HCT116 (cell line): ENCODE measurements around the gene TEPSIN. TPM values are rescaled to one million over a fixed set of nuclear protein-coding genes. Genes with fewer than 3 reads are reported as not detected.

Source experiments
- ATAC-seq: fragments of 200-7000 bp; cut with Tn5 transposase; 2 replicates; pipeline ENCODE4 v1.9.1; 2020; ENCODE audit warnings: mild to moderate bottlenecking, moderate library complexity
- BruUV-seq: library from RNA; stranded (reverse); fragments of 400-500 nt; replicated peaks from 2 replicates; lab custom pipeline; 2021; lab: Mats Ljungman, UMichigan
- CTCF ChIA-PET: fragments of 300-600 bp; sonication (Branson Sonifier 250); formaldehyde crosslinking; loops from one replicate; lab custom pipeline; 2021; ENCODE audit warnings: antibody characterized with exemption; lab: Charles Lee
- POLR2A ChIA-PET: fragments of 300-600, 350-600 bp; sonication (Branson Sonifier 250); formaldehyde crosslinking; loops from one replicate; lab custom pipeline; 2021; ENCODE audit warnings: antibody characterized with exemption; lab: Charles Lee
- RAD21 ChIA-PET, 2 experiments: fragments of 300-600 bp; sonication (Branson Sonifier 250); formaldehyde crosslinking; loops; one replicate each; lab custom pipeline; 2023; ENCODE audit warnings: low total read pairs in 2 of 2; ENCODE audit not compliant: uncharacterized antibody in 2 of 2, unreplicated experiment in 2 of 2, low non-redundant PET in 1 of 2; lab: Charles Lee
- DNase-seq: peaks from one replicate; pipeline ENCODE4 v3.0.0-alpha.2; 2010; ENCODE audit warnings: low read depth, low spot score
- H2AFZ ChIP-seq: fragments of 200-600 bp; shearing (Covaris generic), sonication (generic); 2 replicates; pipeline ENCODE4 v1.6.1; 2017; ENCODE audit warnings: low read depth, mixed run types, mixed read lengths, antibody characterized with exemption, low read length; ENCODE audit not compliant: poor library complexity, severe bottlenecking
- H3K27ac ChIP-seq: 2 replicates; pipeline ENCODE4 v1.5.1; 2012; ENCODE audit warnings: low read depth, low read length
- H3K27me3 ChIP-seq: fragments of 200-600 bp; sonication (generic); 2 replicates; pipeline ENCODE4 v1.6.1; 2016; ENCODE audit warnings: mixed run types, low read length, mixed read lengths; ENCODE audit not compliant: insufficient read depth
- H3K36me3 ChIP-seq, 2 experiments: fragments of 200-500 bp in 1 of 2; fragments of 200-600 bp in 1 of 2; sonication (Bioruptor generic) in 1 of 2; sonication (generic) in 1 of 2; 2 replicates each; pipeline versions ENCODE4 v1.5.1 to v1.6.1; 2014 to 2016; ENCODE audit warnings: low read length in 2 of 2, inconsistent platforms in 1 of 2, mixed read lengths in 1 of 2, mixed run types in 1 of 2; ENCODE audit not compliant: insufficient read depth in 2 of 2, control insufficient read depth in 1 of 2
- H3K4me1 ChIP-seq, 2 experiments: fragments of 200-600 bp in 1 of 2; sonication (generic) in 1 of 2; 2 replicates each; pipeline versions ENCODE4 v1.5.1 to v1.6.1; 2012 to 2017; ENCODE audit warnings: low read length in 2 of 2, inconsistent platforms in 1 of 2, mild to moderate bottlenecking in 1 of 2, mixed read lengths in 1 of 2, mixed run types in 1 of 2, moderate library complexity in 1 of 2; ENCODE audit not compliant: insufficient read depth in 2 of 2, control insufficient read depth in 1 of 2
- H3K4me2 ChIP-seq: fragments of 200-600 bp; sonication (generic); 2 replicates; pipeline ENCODE4 v1.6.1; 2017; ENCODE audit warnings: mixed run types, low read length, mixed read lengths
- H3K4me3 ChIP-seq, 2 experiments: fragments of 200-600 bp in 1 of 2; sonication (generic) in 1 of 2; replicated peaks in 1 of 2; 2 replicates each; pipeline ENCODE4 v1.5.1; 2011 to 2016; ENCODE audit warnings: low read length in 2 of 2, control low read depth in 1 of 2, low read depth in 1 of 2, mild to moderate bottlenecking in 1 of 2, mixed read lengths in 1 of 2, mixed run types in 1 of 2
- H3K79me2 ChIP-seq: fragments of 200-600 bp; sonication (generic); 2 replicates; pipeline ENCODE4 v1.6.1; 2017; ENCODE audit warnings: mild to moderate bottlenecking, mixed run types, low read length, moderate library complexity, mixed read lengths; ENCODE audit not compliant: insufficient read depth
- H3K9ac ChIP-seq: fragments of 200-600 bp; sonication (generic); 2 replicates; pipeline ENCODE4 v1.6.1; 2016; ENCODE audit warnings: low read length, mixed read lengths
- H3K9me2 ChIP-seq: fragments of 200-600 bp; sonication (generic), shearing (Covaris generic); 2 replicates; pipeline ENCODE4 v1.6.1; 2017; ENCODE audit warnings: mixed run types, mild to moderate bottlenecking, moderate library complexity; ENCODE audit not compliant: insufficient read depth
- H3K9me3 ChIP-seq, 2 experiments: fragments of 200-500 bp in 1 of 2; fragments of 200-600 bp in 1 of 2; sonication (Bioruptor generic) in 1 of 2; sonication (generic) in 1 of 2; 2 replicates each; pipeline ENCODE4 v1.6.1; 2014 to 2017; ENCODE audit warnings: low read length in 2 of 2, mixed read lengths in 2 of 2, inconsistent platforms in 1 of 2, low read depth in 1 of 2, mild to moderate bottlenecking in 1 of 2, mixed run types in 1 of 2, moderate library complexity in 1 of 2; ENCODE audit not compliant: control insufficient read depth in 1 of 2, insufficient read depth in 1 of 2
- H4K20me1 ChIP-seq: fragments of 200-600 bp; sonication (generic), shearing (Covaris generic); 2 replicates; pipeline ENCODE4 v1.6.1; 2017; ENCODE audit warnings: mixed run types, mild to moderate bottlenecking, moderate library complexity; ENCODE audit not compliant: insufficient read depth
- CBX3 ChIP-seq: IDR thresholded peaks from 2 replicates; pipeline ENCODE4 v1.6.1; 2012; ENCODE audit warnings: low read depth
- CEBPB ChIP-seq: IDR thresholded peaks from 2 replicates; pipeline ENCODE4 v1.6.1; 2012; ENCODE audit warnings: low read depth
- CTCF ChIP-seq, 3 experiments: fragments of 200-600 bp in 1 of 3; sonication (generic) in 1 of 3; IDR thresholded peaks in 2 of 3; conservative IDR thresholded peaks in 1 of 3; 2 replicates each; pipeline ENCODE4 v1.5.1; 2012 to 2017; ENCODE audit warnings: low read depth in 2 of 3, low read length in 2 of 3, antibody characterized with exemption in 1 of 3, borderline replicate concordance in 1 of 3, control low read depth in 1 of 3, mild to moderate bottlenecking in 1 of 3, mixed read lengths in 1 of 3, mixed run types in 1 of 3, moderate library complexity in 1 of 3; ENCODE audit not compliant: insufficient read depth in 1 of 3
- EGR1 ChIP-seq: IDR thresholded peaks from 2 replicates; pipeline ENCODE4 v1.6.1; 2012; ENCODE audit warnings: low read depth
- EZH2 ChIP-seq: fragments of 200-600 bp; sonication (generic); IDR thresholded peaks from 2 replicates; pipeline ENCODE4 v1.6.1; 2017; ENCODE audit warnings: antibody characterized with exemption, mixed run types
- JUND ChIP-seq: IDR thresholded peaks from 2 replicates; pipeline ENCODE4 v1.6.1; 2012
- MAX ChIP-seq: IDR thresholded peaks from 2 replicates; pipeline ENCODE4 v1.6.1; 2012
- POLR2AphosphoS5 ChIP-seq: IDR thresholded peaks from 2 replicates; pipeline ENCODE4 v1.6.1; 2011; ENCODE audit warnings: mild to moderate bottlenecking, low read depth, low read length, moderate library complexity
- RAD21 ChIP-seq: IDR thresholded peaks from 2 replicates; pipeline ENCODE4 v1.6.1; 2012; ENCODE audit warnings: low read depth, mild to moderate bottlenecking
- REST ChIP-seq: IDR thresholded peaks from 2 replicates; pipeline ENCODE4 v1.6.1; 2012; ENCODE audit warnings: low read depth
- SP1 ChIP-seq: IDR thresholded peaks from 2 replicates; pipeline ENCODE4 v1.6.1; 2012; ENCODE audit warnings: low read depth
- SRF ChIP-seq: IDR thresholded peaks from 2 replicates; pipeline ENCODE4 v1.6.1; 2012; ENCODE audit warnings: low read depth
- TCF7L2 ChIP-seq: IDR thresholded peaks from 2 replicates; pipeline ENCODE4 v1.7.0; 2011; ENCODE audit warnings: borderline replicate concordance, inconsistent platforms; ENCODE audit not compliant: insufficient read depth, insufficient read length; ENCODE audit errors: extremely low read depth
- ZFX ChIP-seq: fragments of 450-650 bp; IDR thresholded peaks from 2 replicates; pipeline ENCODE4 v1.6.1; 2017
- ZNF274 ChIP-seq: fragments of 200-500 bp; sonication (Bioruptor generic); IDR thresholded peaks from 2 replicates; pipeline ENCODE4 v1.6.1; 2014; ENCODE audit warnings: mild to moderate bottlenecking, low read depth, low read length, inconsistent platforms
- intact Hi-C: fragments of 100-400 bp; cut with micrococcal nuclease; formaldehyde crosslinking; loops from 2 replicates; pipeline ENCODE4 v1.10.0; 2022
- total RNA-seq: library from RNA; stranded (reverse); gene quantifications from one replicate; pipeline ENCODE4 v1.2.1, GENCODE V29; 2021; ENCODE audit not compliant: unreplicated experiment
- TF ChIP-seq, protein P1 (sequence below): IDR thresholded peaks from 2 replicates; pipeline ENCODE4 v1.6.1; 2011; ENCODE audit warnings: mild to moderate bottlenecking, low read length, moderate library complexity; ENCODE audit not compliant: insufficient replicate concordance; ENCODE audit errors: extremely low read depth

TEPSIN gene
- total RNA-seq, 1 experiment from 2014 or later = 50.6 TPM

DNA sequence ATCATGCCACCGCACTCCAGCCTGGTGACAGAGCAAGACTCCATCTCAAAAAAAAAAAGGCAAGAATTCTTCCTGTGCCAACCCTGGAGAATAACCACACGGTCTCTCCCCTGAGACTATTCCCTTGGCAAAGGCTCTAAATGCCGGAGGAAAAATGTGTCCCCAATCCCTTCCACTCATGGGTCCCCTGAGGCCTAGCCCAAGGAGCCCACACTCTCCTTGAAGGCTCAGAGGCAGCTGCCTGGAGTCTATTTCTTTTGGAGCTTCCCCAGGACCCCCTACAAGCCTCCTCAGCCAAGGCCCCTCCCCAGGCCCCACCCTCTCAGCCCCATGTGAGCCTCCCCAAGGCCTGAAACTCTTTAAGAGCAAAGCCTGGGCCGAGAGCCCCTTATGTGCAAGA, 32.7 kb downstream of the TEPSIN start:
- ChIA-PET RAD21 (no interaction called here), CTCF (no interaction called here), POLR2A (no interaction called here)
- Histone ChIP-seq H3K4me2 (no peak overlapping the region), H4K20me1 (no peaks in the 10 kb centered on the region), H3K9ac (no peak overlapping the region), H3K4me3 (no peak overlapping the region), H3K27me3 (no peaks in the 10 kb centered on the region), H2AFZ (no peak overlapping the region), H3K9me3 (no peaks in the 10 kb centered on the region), H3K36me3 (peaks cover 0 to 4% of the 10 kb centered on the region in 2 experiments; a peak in 1 of 4 replicates), H3K4me1 (peaks cover 0 to under 1% of the 10 kb centered on the region in 2 experiments; a peak in 1 of 4 replicates), H3K27ac (no peak overlapping the region), H3K9me2 (no peaks in the 10 kb centered on the region), H3K79me2 (no peaks in the 10 kb centered on the region)
- no peak for TF ChIP-seq MAX
- no peak for TF ChIP-seq SP1
- no peak for TF ChIP-seq JUND
- no peak for TF ChIP-seq ZNF274
- no peak for TF ChIP-seq RAD21
- TF ChIP-seq ZFX = no peak
- TF ChIP-seq, protein P1, sequence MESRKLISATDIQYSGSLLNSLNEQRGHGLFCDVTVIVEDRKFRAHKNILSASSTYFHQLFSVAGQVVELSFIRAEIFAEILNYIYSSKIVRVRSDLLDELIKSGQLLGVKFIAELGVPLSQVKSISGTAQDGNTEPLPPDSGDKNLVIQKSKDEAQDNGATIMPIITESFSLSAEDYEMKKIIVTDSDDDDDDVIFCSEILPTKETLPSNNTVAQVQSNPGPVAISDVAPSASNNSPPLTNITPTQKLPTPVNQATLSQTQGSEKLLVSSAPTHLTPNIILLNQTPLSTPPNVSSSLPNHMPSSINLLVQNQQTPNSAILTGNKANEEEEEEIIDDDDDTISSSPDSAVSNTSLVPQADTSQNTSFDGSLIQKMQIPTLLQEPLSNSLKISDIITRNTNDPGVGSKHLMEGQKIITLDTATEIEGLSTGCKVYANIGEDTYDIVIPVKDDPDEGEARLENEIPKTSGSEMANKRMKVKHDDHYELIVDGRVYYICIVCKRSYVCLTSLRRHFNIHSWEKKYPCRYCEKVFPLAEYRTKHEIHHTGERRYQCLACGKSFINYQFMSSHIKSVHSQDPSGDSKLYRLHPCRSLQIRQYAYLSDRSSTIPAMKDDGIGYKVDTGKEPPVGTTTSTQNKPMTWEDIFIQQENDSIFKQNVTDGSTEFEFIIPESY = no peak
- no peak for TF ChIP-seq SRF
- TF ChIP-seq EGR1 = no peak
- TF ChIP-seq TCF7L2 = no peak
- TF ChIP-seq CBX3 = no peak
- no peak for TF ChIP-seq CTCF (IDR thresholded peaks at IDR 0.05 in 2 of 3, conservative IDR thresholded peaks at IDR 0.05 in 1 of 3; ENCODE audit: borderline replicate concordance in 1 of 3, insufficient read depth in 1 of 3, low read depth in 2 of 3, low read length in 2 of 3)
- TF ChIP-seq CEBPB = no peak
- no peak for TF ChIP-seq EZH2
- TF ChIP-seq POLR2AphosphoS5 = no peak
- no peak for TF ChIP-seq REST
- BruUV-seq = no TSS peak
- ATAC-seq (no peak), DNase-seq (no peak)
- intact Hi-C loops = no loop called here
